Endothelial cell of umbilical vein (primary cell): ENCODE results near the gene MUC22. TPM values are rescaled to one million over a fixed set of nuclear protein-coding genes. Genes with fewer than 3 reads are reported as not detected.

Experiments used
- BruUV-seq: library from RNA; stranded (reverse); fragments of 400-500 nt; replicated peaks from 2 replicates; lab custom pipeline; 2021; lab: Mats Ljungman, UMichigan
- CTCF ChIA-PET: fragments of 300-600, 350-600 bp; sonication (Branson Sonifier 250); formaldehyde crosslinking; loops from one replicate; lab custom pipeline; 2021; ENCODE audit warnings: antibody characterized with exemption, inconsistent platforms; lab: Charles Lee
- POLR2A ChIA-PET: fragments of 300-600, 350-600 bp; sonication (Branson Sonifier 250); formaldehyde crosslinking; loops from one replicate; lab custom pipeline; 2021; ENCODE audit warnings: antibody characterized with exemption, inconsistent platforms; lab: Charles Lee
- DNase-seq: peaks from one replicate; pipeline ENCODE4 v3.0.0-alpha.2; 2011; ENCODE audit warnings: low read depth, low spot score
- FAIRE-seq: peaks from 2 replicates; lab custom pipeline; 2011; peaks lifted over from hg19 to GRCh38; lab: Jason Lieb, UNC
- H2AFZ ChIP-seq: 2 replicates; pipeline ENCODE4 v1.6.0; 2012; ENCODE audit warnings: low read depth, low read length, control low read depth, inconsistent platforms
- H3K27ac ChIP-seq: 2 replicates; pipeline ENCODE4 v1.5.1; 2011; ENCODE audit warnings: low read depth, mild to moderate bottlenecking, control low read depth, low read length, moderate library complexity; ENCODE audit not compliant: insufficient read depth
- H3K27me3 ChIP-seq, 2 experiments: 2 replicates each; pipeline versions ENCODE4 v1.6.0 to v1.6.1; 2011; ENCODE audit warnings: low read length in 2 of 2, mixed read lengths in 1 of 2; ENCODE audit not compliant: control insufficient read depth in 2 of 2, insufficient read depth in 2 of 2
- H3K36me3 ChIP-seq, 2 experiments: 2 replicates in 1 of 2; 3 replicates in 1 of 2; pipeline ENCODE4 v1.5.1; 2011; ENCODE audit warnings: low read length in 2 of 2, mild to moderate bottlenecking in 1 of 2, moderate library complexity in 1 of 2; ENCODE audit not compliant: control insufficient read depth in 2 of 2, insufficient read depth in 2 of 2; ENCODE audit errors: extremely low read depth in 1 of 2
- H3K4me1 ChIP-seq: 3 replicates; pipeline ENCODE4 v1.5.1; 2011; ENCODE audit warnings: mild to moderate bottlenecking, low read length; ENCODE audit not compliant: control insufficient read depth, insufficient read depth; ENCODE audit errors: extremely low read depth
- H3K4me2 ChIP-seq: 2 replicates; pipeline ENCODE4 v1.6.1; 2011; ENCODE audit warnings: low read length, control low read depth, mixed read lengths; ENCODE audit not compliant: insufficient read depth
- H3K4me3 ChIP-seq, 3 experiments: fragments of 200-600 bp in 1 of 3; sonication (generic), shearing (Covaris generic) in 1 of 3; replicated peaks in 1 of 3; 2 replicates each; pipeline ENCODE4 v1.5.1; 2011 to 2016; ENCODE audit warnings: control low read depth in 3 of 3, low read length in 3 of 3, mild to moderate bottlenecking in 2 of 3, inconsistent platforms in 1 of 3, low read depth in 1 of 3, moderate library complexity in 1 of 3; ENCODE audit not compliant: insufficient read depth in 1 of 3
- H3K79me2 ChIP-seq: 2 replicates; pipeline ENCODE4 v1.6.0; 2012; ENCODE audit warnings: low read length, inconsistent platforms; ENCODE audit not compliant: control insufficient read depth, insufficient read depth
- H3K9ac ChIP-seq: replicated peaks from 2 replicates; pipeline ENCODE3; 2011; ENCODE audit warnings: low read length, control low read depth; ENCODE audit not compliant: insufficient read depth; ENCODE audit errors: extremely low read depth
- H3K9me1 ChIP-seq: replicated peaks from 3 replicates; pipeline ENCODE4 v1.6.0; 2011; ENCODE audit warnings: mild to moderate bottlenecking, low read length; ENCODE audit not compliant: control insufficient read depth, insufficient read depth; ENCODE audit errors: extremely low read depth
- H3K9me3 ChIP-seq: replicated peaks from 2 replicates; pipeline ENCODE4 v1.5.1; 2012; ENCODE audit warnings: low read length, inconsistent platforms; ENCODE audit not compliant: control insufficient read depth, insufficient read depth
- H4K20me1 ChIP-seq: replicated peaks from 2 replicates; pipeline ENCODE3; 2011; ENCODE audit warnings: mild to moderate bottlenecking, low read length; ENCODE audit not compliant: control insufficient read depth, insufficient read depth; ENCODE audit errors: extremely low read depth
- EZH2 ChIP-seq: IDR thresholded peaks from 2 replicates; pipeline ENCODE4 v1.6.1; 2012; ENCODE audit warnings: borderline replicate concordance, low read depth, mild to moderate bottlenecking, moderate library complexity, low read length, inconsistent platforms; ENCODE audit not compliant: severe bottlenecking
- FOS ChIP-seq: IDR thresholded peaks from 2 replicates; pipeline ENCODE4 v1.6.1; 2011; ENCODE audit warnings: mild to moderate bottlenecking, low read length, moderate library complexity, borderline replicate concordance; ENCODE audit not compliant: insufficient read depth
- GATA2 ChIP-seq: IDR thresholded peaks from 2 replicates; pipeline ENCODE4 v1.7.0; 2011; ENCODE audit warnings: low read depth, mild to moderate bottlenecking, moderate library complexity, mixed read lengths, low read length; ENCODE audit not compliant: insufficient read length, insufficient read depth
- JUN ChIP-seq: IDR thresholded peaks from 2 replicates; pipeline ENCODE4 v1.6.1; 2011; ENCODE audit warnings: borderline replicate concordance, low read depth; ENCODE audit not compliant: insufficient read length, insufficient read depth
- MYC ChIP-seq: IDR thresholded peaks from one replicate; pipeline ENCODE4 v1.6.1; 2011; ENCODE audit warnings: mild to moderate bottlenecking, low read depth, low read length
- POLR2A ChIP-seq: IDR thresholded peaks from 2 replicates; pipeline ENCODE4 v1.6.1; 2012; ENCODE audit warnings: low read depth, mild to moderate bottlenecking, control low read depth, low read length
- POLR2AphosphoS5 ChIP-seq: IDR thresholded peaks from 2 replicates; pipeline ENCODE4 v1.6.1; 2012; ENCODE audit warnings: low read depth, mild to moderate bottlenecking, control low read depth, low read length, moderate library complexity; ENCODE audit not compliant: insufficient read depth
- dilution Hi-C: fragments of 300-500 bp; cut with MboI; formaldehyde crosslinking; loops from one replicate; pipeline ENCODE4 v1.15.0; 2019; ENCODE audit warnings: low sequenced_read_pairs; ENCODE audit not compliant: extremely low pct_ligation_motif_present
- intact Hi-C: fragments of 100-400 bp; cut with micrococcal nuclease; formaldehyde crosslinking; loops from one replicate; pipeline ENCODE4 v1.10.0; 2022
- polyA plus RNA-seq, 4 experiments: library from polyadenylated mRNA; depleted of rRNA in 3 of 4; stranded (reverse) in 3 of 4; unstranded in 1 of 4; fragments of >200 nt; gene quantifications; 2 replicates each; pipeline versions ENCODE4 v1.2.1 to v1.2.3, GENCODE V29; 2011 to 2012; ENCODE audit warnings: missing spikeins in 1 of 4
- total RNA-seq: library from RNA; stranded (reverse); gene quantifications from 2 replicates; pipeline ENCODE4 v1.2.3, GENCODE V29; 2021
- TF ChIP-seq, protein P1 (sequence below), 2 donors: IDR thresholded peaks; 1 replicate in 1 of 2; 2 replicates in 1 of 2; pipeline ENCODE4 v1.5.1; 2011; ENCODE audit warnings: low read length in 2 of 2, mild to moderate bottlenecking in 2 of 2, moderate library complexity in 2 of 2, control low read depth in 1 of 2, inconsistent platforms in 1 of 2, low read depth in 1 of 2; ENCODE audit not compliant: insufficient read depth in 1 of 2; ENCODE audit errors: extremely low read depth in 1 of 2
- TF ChIP-seq, protein P2 (sequence below): IDR thresholded peaks from 2 replicates; pipeline ENCODE4 v1.6.1; 2011; ENCODE audit not compliant: insufficient read depth, insufficient read length

The MUC22 gene
- total and polyA plus RNA-seq, 2 donors (not counting 3 experiments of a cell fraction or from before 2014, with no cell fraction given) = not detected

DNA sequence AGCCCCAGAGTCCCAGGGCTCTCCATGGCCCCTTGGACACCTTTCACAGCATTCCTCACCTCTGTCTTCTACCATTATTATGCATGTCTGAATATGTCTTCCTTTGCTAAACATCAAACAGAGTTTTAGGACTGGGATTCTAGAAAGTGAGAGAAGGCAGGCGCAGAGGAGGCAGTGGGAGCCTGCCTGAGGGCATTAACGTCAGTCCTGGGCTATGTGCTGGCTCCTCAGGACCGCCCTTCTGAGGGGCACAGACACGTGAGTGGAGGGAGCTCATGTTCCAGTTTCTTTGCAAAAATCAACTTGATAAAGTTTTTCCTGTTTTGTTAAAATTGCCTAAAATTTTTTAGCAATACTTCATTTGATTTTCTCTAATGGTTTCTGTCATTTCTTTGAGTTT is 64.1 kb downstream of the MUC22 start:
- TF ChIP-seq POLR2AphosphoS5 (no peak), FOS (no peak), EZH2 (no peak), MYC (no peak), POLR2A (no peak), GATA2 (no peak), JUN (no peak)
- TF ChIP-seq, protein P1, sequence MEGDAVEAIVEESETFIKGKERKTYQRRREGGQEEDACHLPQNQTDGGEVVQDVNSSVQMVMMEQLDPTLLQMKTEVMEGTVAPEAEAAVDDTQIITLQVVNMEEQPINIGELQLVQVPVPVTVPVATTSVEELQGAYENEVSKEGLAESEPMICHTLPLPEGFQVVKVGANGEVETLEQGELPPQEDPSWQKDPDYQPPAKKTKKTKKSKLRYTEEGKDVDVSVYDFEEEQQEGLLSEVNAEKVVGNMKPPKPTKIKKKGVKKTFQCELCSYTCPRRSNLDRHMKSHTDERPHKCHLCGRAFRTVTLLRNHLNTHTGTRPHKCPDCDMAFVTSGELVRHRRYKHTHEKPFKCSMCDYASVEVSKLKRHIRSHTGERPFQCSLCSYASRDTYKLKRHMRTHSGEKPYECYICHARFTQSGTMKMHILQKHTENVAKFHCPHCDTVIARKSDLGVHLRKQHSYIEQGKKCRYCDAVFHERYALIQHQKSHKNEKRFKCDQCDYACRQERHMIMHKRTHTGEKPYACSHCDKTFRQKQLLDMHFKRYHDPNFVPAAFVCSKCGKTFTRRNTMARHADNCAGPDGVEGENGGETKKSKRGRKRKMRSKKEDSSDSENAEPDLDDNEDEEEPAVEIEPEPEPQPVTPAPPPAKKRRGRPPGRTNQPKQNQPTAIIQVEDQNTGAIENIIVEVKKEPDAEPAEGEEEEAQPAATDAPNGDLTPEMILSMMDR (IDR thresholded peaks at IDR 0.05; ENCODE audit: extremely low read depth in 1 of 2, insufficient read depth in 1 of 2, low read depth in 1 of 2, low read length in 2 of 2) = no peak
- TF ChIP-seq, protein P2, sequence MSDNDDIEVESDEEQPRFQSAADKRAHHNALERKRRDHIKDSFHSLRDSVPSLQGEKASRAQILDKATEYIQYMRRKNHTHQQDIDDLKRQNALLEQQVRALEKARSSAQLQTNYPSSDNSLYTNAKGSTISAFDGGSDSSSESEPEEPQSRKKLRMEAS = no peak
- dilution Hi-C loops = no loop called here
- H3K27me3 ChIP-seq = no peaks in the 10 kb centered on the region
- no peak overlapping the region for H3K4me3 ChIP-seq
- no peak overlapping the region for H3K9ac ChIP-seq
- ChIA-PET POLR2A (no interaction called here), CTCF (interaction anchor here (1.6 kb wide), 1 partner anchor 13 kb away, joined by 6 read pairs; no protein-coding TSS in a partner anchor)
- FAIRE-seq = no peak
- no peak for DNase-seq
- intact Hi-C loops = no loop called here
- H4K20me1 ChIP-seq = no peaks in the 10 kb centered on the region
- H3K27ac ChIP-seq = no peak overlapping the region
- no peak overlapping the region for H3K4me2 ChIP-seq
- H2AFZ ChIP-seq = no peak overlapping the region
- no peaks in the 10 kb centered on the region for H3K9me3 ChIP-seq
- BruUV-seq = no TSS peak
- no peaks in the 10 kb centered on the region for H3K36me3 ChIP-seq
- H3K4me1 ChIP-seq = peaks cover 7% of the 10 kb centered on the region
- no peaks in the 10 kb centered on the region for H3K9me1 ChIP-seq
- no peaks in the 10 kb centered on the region for H3K79me2 ChIP-seq
